Breast epithelium (tissue), 3 donors: ENCODE measurements around the gene TTLL11.

Experiments
- POLR2A ChIP-seq: fragments of 450-650 bp; IDR thresholded peaks from one replicate; pipeline ENCODE4 v1.6.1; 2016; ENCODE audit warnings: antibody characterized with exemption, mild to moderate bottlenecking, moderate library complexity
- POLR2AphosphoS5 ChIP-seq, 3 donors: sonication (generic); formaldehyde crosslinking; IDR thresholded peaks; one replicate each; pipeline ENCODE4 v1.6.1; 2017; ENCODE audit warnings: antibody characterized with exemption in 3 of 3
- TF ChIP-seq, protein P1 (sequence below), 3 donors: fragments of 450-650 bp; IDR thresholded peaks; one replicate each; pipeline ENCODE4 v1.5.1; 2016 to 2017; ENCODE audit warnings: antibody characterized with exemption in 3 of 3, mild to moderate bottlenecking in 3 of 3, moderate library complexity in 3 of 3

GRCh38 chr9:121939643-121940042, 153.5 kb downstream of the TTLL11 start:
- TF ChIP-seq, protein P1, sequence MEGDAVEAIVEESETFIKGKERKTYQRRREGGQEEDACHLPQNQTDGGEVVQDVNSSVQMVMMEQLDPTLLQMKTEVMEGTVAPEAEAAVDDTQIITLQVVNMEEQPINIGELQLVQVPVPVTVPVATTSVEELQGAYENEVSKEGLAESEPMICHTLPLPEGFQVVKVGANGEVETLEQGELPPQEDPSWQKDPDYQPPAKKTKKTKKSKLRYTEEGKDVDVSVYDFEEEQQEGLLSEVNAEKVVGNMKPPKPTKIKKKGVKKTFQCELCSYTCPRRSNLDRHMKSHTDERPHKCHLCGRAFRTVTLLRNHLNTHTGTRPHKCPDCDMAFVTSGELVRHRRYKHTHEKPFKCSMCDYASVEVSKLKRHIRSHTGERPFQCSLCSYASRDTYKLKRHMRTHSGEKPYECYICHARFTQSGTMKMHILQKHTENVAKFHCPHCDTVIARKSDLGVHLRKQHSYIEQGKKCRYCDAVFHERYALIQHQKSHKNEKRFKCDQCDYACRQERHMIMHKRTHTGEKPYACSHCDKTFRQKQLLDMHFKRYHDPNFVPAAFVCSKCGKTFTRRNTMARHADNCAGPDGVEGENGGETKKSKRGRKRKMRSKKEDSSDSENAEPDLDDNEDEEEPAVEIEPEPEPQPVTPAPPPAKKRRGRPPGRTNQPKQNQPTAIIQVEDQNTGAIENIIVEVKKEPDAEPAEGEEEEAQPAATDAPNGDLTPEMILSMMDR (IDR thresholded peaks at IDR 0.05), result no peak
- TF ChIP-seq POLR2AphosphoS5 (IDR thresholded peaks at IDR 0.05) (no peak), POLR2A (no peak)
